GM19328 (cell line): ENCODE results near the gene ATP5MC2.

Source experiments
- ATAC-seq: cut with Tn5 transposase; IDR thresholded peaks from one replicate; pipeline ENCODE4 v1.9.1; 2021; ENCODE audit warnings: mild to moderate bottlenecking, moderate library complexity; ENCODE audit not compliant: unreplicated experiment

The ATP5MC2 gene

DNA sequence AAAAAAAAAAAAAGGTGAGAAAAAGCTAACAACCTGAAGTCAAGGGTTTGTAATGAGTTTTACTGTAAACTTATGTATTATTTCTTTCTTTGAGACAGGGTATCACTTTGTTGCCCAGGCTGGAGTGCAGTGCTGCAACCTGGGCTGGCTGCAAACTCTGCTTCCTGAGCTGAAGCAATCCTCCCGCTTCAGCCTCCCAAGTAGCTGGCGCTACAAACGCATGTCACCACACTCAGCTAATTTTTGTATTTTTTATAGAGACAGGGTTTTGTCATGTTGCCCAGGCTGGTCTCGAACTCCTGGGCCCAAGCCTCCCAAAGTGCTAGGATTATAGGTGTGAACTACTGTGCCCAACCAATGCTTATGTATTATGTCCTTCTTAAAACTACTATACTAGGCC, 58.9 kb downstream of the ATP5MC2 start:
- ATAC-seq: no peak
